Common myeloid progenitor, CD34-positive (primary cell): ENCODE data around the gene OR51T1.

Experiments
- CTCF ChIA-PET: fragments of 350-600 bp; sonication (Branson Sonifier 250); formaldehyde crosslinking; loops from one replicate; lab custom pipeline; 2021; ENCODE audit warnings: antibody characterized with exemption; lab: Charles Lee
- POLR2A ChIA-PET: fragments of 350-600 bp; sonication (Branson Sonifier 250); formaldehyde crosslinking; loops from one replicate; lab custom pipeline; 2021; ENCODE audit warnings: antibody characterized with exemption; lab: Charles Lee
- DNase-seq, 3 donors: peaks; one replicate each; pipeline versions ENCODE4 v3.0.0 to v3.0.0-alpha.2; 2013
- H3K27ac ChIP-seq, 2 experiments: 1 replicate in 1 of 2; 2 replicates in 1 of 2; pipeline ENCODE4 v1.7.0; 2013; ENCODE audit warnings: inconsistent platforms in 2 of 2, low read length in 2 of 2, mild to moderate bottlenecking in 2 of 2, low read depth in 1 of 2, moderate library complexity in 1 of 2; ENCODE audit not compliant: severe bottlenecking in 2 of 2, insufficient read depth in 1 of 2, poor library complexity in 1 of 2
- H3K27me3 ChIP-seq, 5 experiments: replicated peaks in 2 of 5; 1 replicate in 3 of 5; 2 replicates in 2 of 5; pipeline versions ENCODE4 v1.6.1 to v1.7.0; 2013; ENCODE audit warnings: low read length in 4 of 5, mild to moderate bottlenecking in 2 of 5, moderate library complexity in 2 of 5, inconsistent platforms in 1 of 5; ENCODE audit not compliant: insufficient read depth in 5 of 5, control insufficient read depth in 4 of 5
- H3K36me3 ChIP-seq, 4 experiments: 1 replicate in 2 of 4; 2 replicates in 2 of 4; pipeline versions ENCODE4 v1.6.1 to v1.7.0; 2013; ENCODE audit warnings: low read length in 3 of 4, control low read depth in 1 of 4, mild to moderate bottlenecking in 1 of 4; ENCODE audit not compliant: control insufficient read depth in 4 of 4, insufficient read depth in 4 of 4
- H3K4me1 ChIP-seq, 4 experiments: 1 replicate in 3 of 4; 2 replicates in 1 of 4; pipeline versions ENCODE4 v1.6.1 to v1.7.1; 2013; ENCODE audit warnings: low read length in 3 of 4, mild to moderate bottlenecking in 3 of 4, control low read depth in 1 of 4, inconsistent platforms in 1 of 4, moderate library complexity in 1 of 4; ENCODE audit not compliant: control insufficient read depth in 4 of 4, insufficient read depth in 4 of 4; ENCODE audit errors: control extremely low read depth in 1 of 4
- H3K4me3 ChIP-seq, 7 experiments: 1 replicate in 4 of 7; 2 replicates in 3 of 7; pipeline versions ENCODE4 v1.5.1 to v1.7.0; 2013; ENCODE audit warnings: mild to moderate bottlenecking in 7 of 7, low read length in 6 of 7, moderate library complexity in 6 of 7, inconsistent platforms in 2 of 7, low read depth in 2 of 7, control low read depth in 1 of 7; ENCODE audit not compliant: insufficient read depth in 4 of 7, control insufficient read depth in 1 of 7; ENCODE audit errors: extremely low read depth in 1 of 7
- H3K9me3 ChIP-seq, 5 experiments: 1 replicate in 4 of 5; 2 replicates in 1 of 5; pipeline versions ENCODE4 v1.6.1 to v1.7.1; 2013; ENCODE audit warnings: low read length in 4 of 5, mild to moderate bottlenecking in 2 of 5, inconsistent platforms in 1 of 5, low read depth in 1 of 5, moderate library complexity in 1 of 5; ENCODE audit not compliant: control insufficient read depth in 4 of 5, insufficient read depth in 2 of 5; ENCODE audit errors: control extremely low read depth in 1 of 5
- whole genome bisulfite sequencing: methylation state at CpG from one replicate; pipeline ENCODE4 v1.1.5; 2013; ENCODE audit not compliant: insufficient coverage; 5-methylcytosine and 5-hydroxymethylcytosine counted together

Gene OR51T1

GRCh38 chr11:4863876-4864275, 17.8 kb upstream of the OR51T1 start:
- no peaks in the 10 kb centered on the region for H3K27me3 ChIP-seq
- DNase-seq, result no peak
- CTCF ChIA-PET, result interaction anchor here (0.6 kb wide), 1 partner anchor 128 kb away, joined by 3 read pairs; no protein-coding TSS in a partner anchor
- no peak overlapping the region for H3K4me3 ChIP-seq
- 100% methylated on average over 1 of the region's 4 CpGs for WGBS
- H3K27ac ChIP-seq, result no peak overlapping the region
- H3K4me1 ChIP-seq, result no peaks in the 10 kb centered on the region
- no peaks in the 10 kb centered on the region for H3K9me3 ChIP-seq
- POLR2A ChIA-PET, result no interaction called here
- H3K36me3 ChIP-seq, result no peaks in the 10 kb centered on the region

GRCh38 chr11:4865855-4866254, 15.8 kb upstream of the OR51T1 start:
- POLR2A ChIA-PET, result no interaction called here
- H3K36me3 ChIP-seq, result no peaks in the 10 kb centered on the region
- H3K4me3 ChIP-seq, result no peak overlapping the region
- no peak for DNase-seq
- no peaks in the 10 kb centered on the region for H3K9me3 ChIP-seq
- CTCF ChIA-PET, result no interaction called here
- H3K4me1 ChIP-seq, result no peaks in the 10 kb centered on the region
- no peak overlapping the region for H3K27ac ChIP-seq
- H3K27me3 ChIP-seq, result no peaks in the 10 kb centered on the region
- WGBS, result 86% methylated on average over 1 of the region's 1 CpG

GRCh38 chr11:4881188-4881587, 512 bp upstream of the OR51T1 start:
- H3K27ac ChIP-seq, result no peak overlapping the region
- POLR2A ChIA-PET, result no interaction called here
- WGBS, result 95% methylated on average over 4 of the region's 4 CpGs

GRCh38 chr11:4882543-4882942, 843 bp downstream of the OR51T1 start:
- Histone ChIP-seq H3K4me3 (no peak overlapping the region), H3K36me3 (no peaks in the 10 kb centered on the region), H3K27me3 (peaks cover 0 to 1% (median 0%) of the 10 kb centered on the region in 5 experiments), H3K27ac (no peak overlapping the region), H3K4me1 (no peaks in the 10 kb centered on the region), H3K9me3 (no peaks in the 10 kb centered on the region)
- ChIA-PET CTCF (no interaction called here), POLR2A (no interaction called here)
- 96% methylated on average over 3 of the region's 5 CpGs for WGBS
- no peak for DNase-seq

More at GRCh38 chr11:4881188-4881587, 512 bp upstream of the OR51T1 start:
- Histone ChIP-seq H3K9me3 (no peaks in the 10 kb centered on the region), H3K27me3 (peaks cover 0 to 1% (median 0%) of the 10 kb centered on the region in 5 experiments), H3K4me3 (no peak overlapping the region), H3K36me3 (no peaks in the 10 kb centered on the region), H3K4me1 (no peaks in the 10 kb centered on the region)
- DNase-seq, result no peak
- CTCF ChIA-PET, result no interaction called here

GRCh38 chr11:4884361-4884760, 2.7 kb downstream of the OR51T1 start:
- no peaks in the 10 kb centered on the region for H3K9me3 ChIP-seq
- H3K27me3 ChIP-seq, result peaks cover 0 to 1% (median 0%) of the 10 kb centered on the region in 5 experiments
- no peak for DNase-seq
- 92% methylated on average over 2 of the region's 3 CpGs for WGBS
- no peak overlapping the region for H3K27ac ChIP-seq
- no peaks in the 10 kb centered on the region for H3K36me3 ChIP-seq
- CTCF ChIA-PET, result no interaction called here
- POLR2A ChIA-PET, result no interaction called here
- H3K4me1 ChIP-seq, result no peaks in the 10 kb centered on the region
- no peak overlapping the region for H3K4me3 ChIP-seq

GRCh38 chr11:4886186-4886585, 4.5 kb downstream of the OR51T1 start:
- no peak overlapping the region for H3K27ac ChIP-seq
- peaks cover 0 to 1% (median 0%) of the 10 kb centered on the region in 5 experiments for H3K27me3 ChIP-seq
- H3K9me3 ChIP-seq, result no peaks in the 10 kb centered on the region
- no peaks in the 10 kb centered on the region for H3K4me1 ChIP-seq
- no CpG with 5 or more reads among the region's 3 CpGs for WGBS
- H3K36me3 ChIP-seq, result no peaks in the 10 kb centered on the region
- ChIA-PET POLR2A (no interaction called here), CTCF (no interaction called here)
- no peak for DNase-seq
- no peak overlapping the region for H3K4me3 ChIP-seq

- POLR2A ChIA-PET, result no interaction called here
- H3K27me3 ChIP-seq, result no peaks in the 10 kb centered on the region
These were observed 5.9 kb downstream of the OR51T1 start for GRCh38 chr11:4887591-4887990.

More at GRCh38 chr11:4887591-4887990, 5.9 kb downstream of the OR51T1 start:
- no CpG with 5 or more reads among the region's 1 CpG for WGBS
- no peaks in the 10 kb centered on the region for H3K36me3 ChIP-seq
- H3K4me1 ChIP-seq, result no peaks in the 10 kb centered on the region
- DNase-seq, result no peak
- H3K27ac ChIP-seq, result no peak overlapping the region
- no peaks in the 10 kb centered on the region for H3K9me3 ChIP-seq
- H3K4me3 ChIP-seq, result no peak overlapping the region
- CTCF ChIA-PET, result no interaction called here
